A673 (cell line): ENCODE measurements around the gene PZP.

Experiments used
- CTCF ChIP-seq: fragments of 300-800, 200-600 bp; sonication (generic); conservative IDR thresholded peaks from 2 replicates; pipeline ENCODE4 v1.5.1; 2017; ENCODE audit warnings: low read depth, mild to moderate bottlenecking, antibody characterized with exemption, low read length, moderate library complexity, mixed read lengths
- EZH2 ChIP-seq: fragments of 200-600 bp; sonication (generic); IDR thresholded peaks from 2 replicates; pipeline ENCODE4 v1.6.1; 2017; ENCODE audit warnings: borderline replicate concordance, low read depth, mild to moderate bottlenecking, mixed read lengths, antibody characterized with exemption, low read length; ENCODE audit not compliant: poor library complexity, severe bottlenecking

DNA sequence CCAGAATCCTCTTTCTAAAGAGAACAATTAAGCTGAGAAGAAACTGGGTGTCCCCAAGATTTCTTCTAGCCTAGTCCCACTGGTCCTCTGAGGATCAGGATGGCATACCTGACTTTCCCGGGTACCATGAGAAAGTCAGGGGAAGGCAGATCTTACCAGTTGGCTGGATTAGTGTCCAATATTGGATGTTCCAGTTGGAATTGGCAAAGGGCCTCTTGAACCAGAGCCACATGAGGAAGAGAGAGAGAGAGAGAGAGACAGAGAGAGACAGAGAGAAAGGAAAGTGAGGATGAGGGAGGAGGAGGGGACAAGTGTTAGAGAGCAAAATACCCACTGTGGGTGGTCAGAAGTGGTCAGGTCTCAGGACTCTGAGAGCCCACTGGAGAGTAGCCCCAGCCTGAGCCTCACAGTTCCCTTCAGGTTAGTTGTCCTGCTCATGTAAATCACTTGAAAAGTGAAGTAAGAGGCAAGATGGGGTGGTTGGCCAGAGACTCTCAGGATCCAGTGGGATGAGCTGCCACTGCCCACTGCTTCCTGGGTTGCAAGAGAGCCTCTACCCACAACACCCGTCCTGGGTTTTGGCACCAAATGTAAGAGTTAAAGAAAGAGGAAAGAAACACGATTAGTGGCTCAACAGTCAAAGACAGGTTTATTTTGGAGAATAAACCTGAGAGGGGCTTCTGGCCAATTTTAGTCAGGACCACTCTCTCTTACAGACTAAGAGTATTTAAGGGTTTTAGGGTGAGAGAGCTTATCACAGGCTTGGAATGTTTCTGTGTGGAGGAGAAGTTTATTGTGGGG, 64.1 kb downstream of the PZP start:
- TF ChIP-seq CTCF, result no peak
- TF ChIP-seq EZH2, result no peak
